Measurements from ENCODE around the gene SMIM20.

SMIM20 gene

GRCh38 chr4:25948051-25948450, 34.0 kb downstream of the SMIM20 start:
- TF ChIP-seq, protein P1, sequence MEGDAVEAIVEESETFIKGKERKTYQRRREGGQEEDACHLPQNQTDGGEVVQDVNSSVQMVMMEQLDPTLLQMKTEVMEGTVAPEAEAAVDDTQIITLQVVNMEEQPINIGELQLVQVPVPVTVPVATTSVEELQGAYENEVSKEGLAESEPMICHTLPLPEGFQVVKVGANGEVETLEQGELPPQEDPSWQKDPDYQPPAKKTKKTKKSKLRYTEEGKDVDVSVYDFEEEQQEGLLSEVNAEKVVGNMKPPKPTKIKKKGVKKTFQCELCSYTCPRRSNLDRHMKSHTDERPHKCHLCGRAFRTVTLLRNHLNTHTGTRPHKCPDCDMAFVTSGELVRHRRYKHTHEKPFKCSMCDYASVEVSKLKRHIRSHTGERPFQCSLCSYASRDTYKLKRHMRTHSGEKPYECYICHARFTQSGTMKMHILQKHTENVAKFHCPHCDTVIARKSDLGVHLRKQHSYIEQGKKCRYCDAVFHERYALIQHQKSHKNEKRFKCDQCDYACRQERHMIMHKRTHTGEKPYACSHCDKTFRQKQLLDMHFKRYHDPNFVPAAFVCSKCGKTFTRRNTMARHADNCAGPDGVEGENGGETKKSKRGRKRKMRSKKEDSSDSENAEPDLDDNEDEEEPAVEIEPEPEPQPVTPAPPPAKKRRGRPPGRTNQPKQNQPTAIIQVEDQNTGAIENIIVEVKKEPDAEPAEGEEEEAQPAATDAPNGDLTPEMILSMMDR (IDR thresholded peaks at IDR 0.05; ENCODE audit: low read depth, low read length) = no peak
- no peak for TF ChIP-seq EZH2phosphoT487 (IDR thresholded peaks at IDR 0.05; ENCODE audit: low read depth)
- no peak overlapping the region for H3K27ac ChIP-seq (ENCODE audit: low read length)
- H3K36me3 ChIP-seq (replicated peaks; ENCODE audit: low read depth, low read length) = no peaks in the 10 kb centered on the region

GRCh38 chr4:25949173-25949748, 35.2 kb downstream of the SMIM20 start:
- no peaks in the 10 kb centered on the region; the same call in 1 of the 2 replicates for H3K9me3 ChIP-seq (ENCODE audit: insufficient read depth, low read length)
- no peak overlapping the region for H2AFZ ChIP-seq (ENCODE audit: low read depth, low read length)
- no peak overlapping the region for H3K4me3 ChIP-seq (ENCODE audit: low read length)
- no peak overlapping the region for H3K9ac ChIP-seq (ENCODE audit: low read length)
- TF ChIP-seq, protein P1 (IDR thresholded peaks at IDR 0.05; ENCODE audit: low read depth, low read length) = no peak
- TF ChIP-seq EZH2phosphoT487 (IDR thresholded peaks at IDR 0.05; ENCODE audit: low read depth) = no peak
- no peaks in the 10 kb centered on the region for H3K79me2 ChIP-seq (ENCODE audit: low read length)
- H3K27me3 ChIP-seq (ENCODE audit: low read depth, low read length) = peaks cover 57% of the 10 kb centered on the region
- no peaks in the 10 kb centered on the region for H4K20me1 ChIP-seq (ENCODE audit: insufficient read depth, low read length)
- peaks cover 13% of the 10 kb centered on the region for H3K4me1 ChIP-seq (ENCODE audit: low read length)
- no peak overlapping the region for H3K27ac ChIP-seq (ENCODE audit: low read length)
- H3K4me2 ChIP-seq (ENCODE audit: low read length) = no peak overlapping the region
- H3K36me3 ChIP-seq (replicated peaks; ENCODE audit: low read depth, low read length) = no peaks in the 10 kb centered on the region

More at GRCh38 chr4:25948051-25948450, 34.0 kb downstream of the SMIM20 start:
- Histone ChIP-seq H3K4me2 (ENCODE audit: low read length) (no peak overlapping the region), H3K9me3 (ENCODE audit: insufficient read depth, low read length) (no peaks in the 10 kb centered on the region; the same call in 1 of the 2 replicates), H4K20me1 (ENCODE audit: insufficient read depth, low read length) (no peaks in the 10 kb centered on the region), H2AFZ (ENCODE audit: low read depth, low read length) (no peak overlapping the region), H3K27me3 (ENCODE audit: low read depth, low read length) (peaks cover 65% of the 10 kb centered on the region), H3K4me1 (ENCODE audit: low read length) (peaks cover 13% of the 10 kb centered on the region), H3K4me3 (ENCODE audit: low read length) (no peak overlapping the region), H3K9ac (ENCODE audit: low read length) (no peak overlapping the region), H3K79me2 (ENCODE audit: low read length) (no peaks in the 10 kb centered on the region)

DNA sequence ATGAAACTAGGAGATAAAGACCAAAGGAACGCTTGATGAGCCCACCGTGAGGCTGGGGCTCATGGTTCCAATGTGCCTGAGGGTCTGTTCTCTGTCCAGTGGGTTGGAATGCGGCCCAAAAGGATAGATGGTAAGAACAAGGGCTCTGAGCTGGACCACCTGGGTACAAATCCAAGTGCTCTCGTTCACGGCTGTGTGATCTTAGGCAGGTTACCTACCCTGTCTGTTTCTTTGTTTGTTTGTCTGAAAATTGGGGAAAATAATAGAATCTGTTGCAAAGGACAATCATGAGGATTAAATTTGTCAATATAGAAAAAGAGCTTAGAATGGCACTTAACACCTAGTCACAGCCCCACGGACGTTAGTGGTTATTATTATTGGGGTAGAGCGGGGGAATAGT, 36.0 kb downstream of the SMIM20 start:
- H3K27ac ChIP-seq (ENCODE audit: low read length) = no peak overlapping the region
- no peaks in the 10 kb centered on the region for H4K20me1 ChIP-seq (ENCODE audit: insufficient read depth, low read length)
- no peak overlapping the region for H3K4me3 ChIP-seq (ENCODE audit: low read length)
- no peak overlapping the region for H3K9ac ChIP-seq (ENCODE audit: low read length)
- H3K36me3 ChIP-seq (replicated peaks; ENCODE audit: low read depth, low read length) = no peaks in the 10 kb centered on the region
- TF ChIP-seq EZH2phosphoT487 (IDR thresholded peaks at IDR 0.05; ENCODE audit: low read depth) = no peak
- TF ChIP-seq, protein P1 (IDR thresholded peaks at IDR 0.05; ENCODE audit: low read depth, low read length) = no peak
- no peak overlapping the region for H3K4me2 ChIP-seq (ENCODE audit: low read length)
- no peak overlapping the region for H2AFZ ChIP-seq (ENCODE audit: low read depth, low read length)
- H3K4me1 ChIP-seq (ENCODE audit: low read length) = peaks cover 13% of the 10 kb centered on the region
- H3K27me3 ChIP-seq (ENCODE audit: low read depth, low read length) = peaks cover 60% of the 10 kb centered on the region
- H3K9me3 ChIP-seq (ENCODE audit: insufficient read depth, low read length) = no peaks in the 10 kb centered on the region; the same call in 1 of the 2 replicates
- H3K79me2 ChIP-seq (ENCODE audit: low read length) = no peaks in the 10 kb centered on the region

GRCh38 chr4:25950461-25951389, 36.7 kb downstream of the SMIM20 start:
- no peaks in the 10 kb centered on the region for H4K20me1 ChIP-seq (ENCODE audit: insufficient read depth, low read length)
- no peak overlapping the region for H3K27ac ChIP-seq (ENCODE audit: low read length)
- no peak overlapping the region for H2AFZ ChIP-seq (ENCODE audit: low read depth, low read length)
- H3K9ac ChIP-seq (ENCODE audit: low read length) = no peak overlapping the region
- peaks cover 61% of the 10 kb centered on the region for H3K27me3 ChIP-seq (ENCODE audit: low read depth, low read length)
- H3K4me1 ChIP-seq (ENCODE audit: low read length) = peaks cover 13% of the 10 kb centered on the region
- peak overlapping the region; percentile 50 for H3K4me2 ChIP-seq (ENCODE audit: low read length)
- no peaks in the 10 kb centered on the region; the same call in 1 of the 2 replicates for H3K9me3 ChIP-seq (ENCODE audit: insufficient read depth, low read length)
- no peaks in the 10 kb centered on the region for H3K79me2 ChIP-seq (ENCODE audit: low read length)
- no peaks in the 10 kb centered on the region for H3K36me3 ChIP-seq (replicated peaks; ENCODE audit: low read depth, low read length)
- TF ChIP-seq EZH2phosphoT487 (IDR thresholded peaks at IDR 0.05; ENCODE audit: low read depth) = no peak
- TF ChIP-seq, protein P1 (IDR thresholded peaks at IDR 0.05; ENCODE audit: low read depth, low read length) = no peak
- no peak overlapping the region for H3K4me3 ChIP-seq (ENCODE audit: low read length)
